Heart right ventricle (tissue), 16 donors: ENCODE data around the gene INTS1. TPM values are rescaled to one million over a fixed set of nuclear protein-coding genes. Genes with fewer than 3 reads are reported as not detected.
A peak's percentile ranks its signal among the peaks of the same experiment; 100 is the strongest.

Experiments used
- ATAC-seq, 8 donors: fragments of 200-7000 bp; cut with Tn5 transposase; one replicate each; pipeline ENCODE4 v1.9.1; 2020; ENCODE audit warnings: mild to moderate bottlenecking in 8 of 8, moderate library complexity in 8 of 8, moderate number of reproducible peaks in 1 of 8
- DNase-seq, 2 donors: peaks; one replicate each; pipeline ENCODE4 v3.0.0-alpha.2; 2020
- H3K27ac ChIP-seq, 10 donors: fragments of 200-600 bp; sonication (generic) in 2 of 10; one replicate each; pipeline versions ENCODE4 v1.5.0 to v1.8.0; 2020 to 2022; ENCODE audit warnings: mild to moderate bottlenecking in 3 of 10
- H3K27me3 ChIP-seq, 7 donors: fragments of 200-600 bp; one replicate each; pipeline ENCODE4 v1.8.0; 2021 to 2022; ENCODE audit warnings: mild to moderate bottlenecking in 2 of 7
- H3K36me3 ChIP-seq, 9 donors: fragments of 200-600 bp; sonication (generic) in 1 of 9; one replicate each; pipeline versions ENCODE4 v1.5.0 to v1.8.0; 2020 to 2022; ENCODE audit warnings: mild to moderate bottlenecking in 2 of 9
- H3K4me1 ChIP-seq, 9 donors: fragments of 200-600 bp; sonication (generic) in 1 of 9; one replicate each; pipeline versions ENCODE4 v1.5.0 to v1.8.0; 2020 to 2022; ENCODE audit warnings: mild to moderate bottlenecking in 4 of 9
- H3K4me3 ChIP-seq, 10 donors: fragments of 200-600 bp; sonication (generic) in 2 of 10; one replicate each; pipeline versions ENCODE4 v1.5.0 to v1.8.0; 2020 to 2022; ENCODE audit warnings: mild to moderate bottlenecking in 7 of 10, moderate library complexity in 2 of 10
- H3K9me3 ChIP-seq, 11 donors: fragments of 200-600 bp in 10 of 11; sonication (generic) in 2 of 11; one replicate each; pipeline versions ENCODE4 v1.5.0 to v1.8.0; 2013 to 2022; ENCODE audit warnings: mild to moderate bottlenecking in 2 of 11, control low read depth in 1 of 11, moderate library complexity in 1 of 11
- WGBS, 2 donors: extraction: QIAGEN DNeasy Blood & Tissue Kit; methylation state at CpG; one replicate each; pipeline ENCODE4 v1.1.7; 2013; ENCODE audit warnings: inconsistent platforms in 1 of 2; 5-methylcytosine and 5-hydroxymethylcytosine counted together
- intact Hi-C, 10 donors: fragments of 100-400 bp; cut with DNase I; formaldehyde crosslinking; loops; one replicate each; pipeline versions ENCODE4 v1.11.1 to v1.14.2; 2022
- polyA plus RNA-seq, 2 donors: library from polyadenylated mRNA; stranded (reverse); fragments of 200-250 nt; gene quantifications; one replicate each; pipeline ENCODE4 v1.2.3, GENCODE V29; 2013
- total RNA-seq, 10 donors: library from RNA; stranded (reverse); fragmentation: NEBNext Ultra II Directional in 3 of 10; extraction: Animal tissue kit (Norgen Biotek cat#: 25700) in 3 of 10; gene quantifications; one replicate each; pipeline versions ENCODE4 v1.2.1 to v1.2.4, GENCODE V29; 2021 to 2023
- TF ChIP-seq, protein P1 (sequence below), 9 donors: fragments of 200-600 bp; sonication (generic) in 2 of 9; IDR thresholded peaks; one replicate each; pipeline versions ENCODE4 v1.5.0 to v1.8.0; 2021 to 2022; ENCODE audit warnings: antibody characterized with exemption in 9 of 9, mild to moderate bottlenecking in 5 of 9, moderate library complexity in 1 of 9
- donor health status: Arrhythmogenic right ventricular cardiomyopathy.
- donor health status: ischemic (EF 13 %, LVEDD 7.1; RV severe dilation, severe dysfunction).
- donor health status: healthy with polysubstance abuse.
- donor health status: DM: no; HTN: yes; CAD: no.
- donor health status: DM: no; HTN: no; CAD: no.
- donor health status: ischemic (EF 25% LVEDD 6.9; RV normal size, moderate dysfunction).
- donor health status: ischemic (EF 25% LVEDD 5.7; RV mildly dilated, moderate dysfunction).
- donor health status: healthy.
- donor health status: DM: yes; HTN: yes; CAD: no.
- donor health status: Ischemic cardiomyopathy.
- donor health status: ischemic (EF 35%, LVEDD 5.7; RV mildly dilated, moderate dysfunction).
- donor health status: nonischemic (EF 11% LVEDD 7.7; RV severe dilation, severe dysfunction).
- donor health status: DM: yes; HTN: yes; CAD: no.
- donor health status: PGD.
- donor health status: ischemic (EF 29% LVEDD 5.4; RV normal size, mild dysfunction).
- donor health status: nonischemic (EF 23%, LVEDD 6.1; RV moderate dilation, normal function).

The INTS1 gene
- total and polyA plus RNA-seq, 12 donors, result 41.5 to 59.4 (median 45.4) TPM

DNA sequence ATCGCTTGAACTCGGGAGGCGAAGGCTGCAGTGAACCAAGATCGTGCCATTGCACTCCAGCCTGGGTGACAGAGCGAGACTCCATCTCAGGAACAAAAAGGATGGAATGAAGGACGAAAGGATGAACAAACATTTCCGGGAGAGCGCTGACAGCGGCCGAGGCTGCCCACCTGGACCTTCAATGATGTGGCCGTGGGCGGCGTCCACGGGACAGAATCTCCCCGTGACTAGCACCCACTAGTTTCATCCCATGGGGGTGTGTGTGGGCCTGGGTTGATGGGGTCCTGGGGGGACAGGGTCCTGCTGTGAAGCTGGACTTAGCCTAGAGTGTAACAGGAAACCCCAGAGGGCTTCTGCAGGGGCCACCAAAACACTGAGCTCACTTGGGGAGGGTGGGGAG, 77.7 kb downstream of the INTS1 start:
- Histone ChIP-seq H3K27me3 (peaks cover 5 to 69% (median 56%) of the 10 kb centered on the region in 7 donors), H3K4me1 (peaks cover 0 to 8% (median 3%) of the 10 kb centered on the region in 9 donors), H3K4me3 (no peak overlapping the region), H3K27ac (no peak overlapping the region), H3K9me3 (no peaks in the 10 kb centered on the region), H3K36me3 (no peaks in the 10 kb centered on the region)
- TF ChIP-seq, protein P1, sequence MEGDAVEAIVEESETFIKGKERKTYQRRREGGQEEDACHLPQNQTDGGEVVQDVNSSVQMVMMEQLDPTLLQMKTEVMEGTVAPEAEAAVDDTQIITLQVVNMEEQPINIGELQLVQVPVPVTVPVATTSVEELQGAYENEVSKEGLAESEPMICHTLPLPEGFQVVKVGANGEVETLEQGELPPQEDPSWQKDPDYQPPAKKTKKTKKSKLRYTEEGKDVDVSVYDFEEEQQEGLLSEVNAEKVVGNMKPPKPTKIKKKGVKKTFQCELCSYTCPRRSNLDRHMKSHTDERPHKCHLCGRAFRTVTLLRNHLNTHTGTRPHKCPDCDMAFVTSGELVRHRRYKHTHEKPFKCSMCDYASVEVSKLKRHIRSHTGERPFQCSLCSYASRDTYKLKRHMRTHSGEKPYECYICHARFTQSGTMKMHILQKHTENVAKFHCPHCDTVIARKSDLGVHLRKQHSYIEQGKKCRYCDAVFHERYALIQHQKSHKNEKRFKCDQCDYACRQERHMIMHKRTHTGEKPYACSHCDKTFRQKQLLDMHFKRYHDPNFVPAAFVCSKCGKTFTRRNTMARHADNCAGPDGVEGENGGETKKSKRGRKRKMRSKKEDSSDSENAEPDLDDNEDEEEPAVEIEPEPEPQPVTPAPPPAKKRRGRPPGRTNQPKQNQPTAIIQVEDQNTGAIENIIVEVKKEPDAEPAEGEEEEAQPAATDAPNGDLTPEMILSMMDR (IDR thresholded peaks at IDR 0.05), result no peak
- no peak for DNase-seq
- intact Hi-C loops, result loop anchor here in 2 of 10 donors (10.0 kb wide), 2 partner anchors 48 to 202 kb away; no protein-coding TSS in a partner anchor
- 82 to 84% methylated on average over 15 of the region's 15 CpGs for WGBS, 2 donors
- no peak for ATAC-seq

DNA sequence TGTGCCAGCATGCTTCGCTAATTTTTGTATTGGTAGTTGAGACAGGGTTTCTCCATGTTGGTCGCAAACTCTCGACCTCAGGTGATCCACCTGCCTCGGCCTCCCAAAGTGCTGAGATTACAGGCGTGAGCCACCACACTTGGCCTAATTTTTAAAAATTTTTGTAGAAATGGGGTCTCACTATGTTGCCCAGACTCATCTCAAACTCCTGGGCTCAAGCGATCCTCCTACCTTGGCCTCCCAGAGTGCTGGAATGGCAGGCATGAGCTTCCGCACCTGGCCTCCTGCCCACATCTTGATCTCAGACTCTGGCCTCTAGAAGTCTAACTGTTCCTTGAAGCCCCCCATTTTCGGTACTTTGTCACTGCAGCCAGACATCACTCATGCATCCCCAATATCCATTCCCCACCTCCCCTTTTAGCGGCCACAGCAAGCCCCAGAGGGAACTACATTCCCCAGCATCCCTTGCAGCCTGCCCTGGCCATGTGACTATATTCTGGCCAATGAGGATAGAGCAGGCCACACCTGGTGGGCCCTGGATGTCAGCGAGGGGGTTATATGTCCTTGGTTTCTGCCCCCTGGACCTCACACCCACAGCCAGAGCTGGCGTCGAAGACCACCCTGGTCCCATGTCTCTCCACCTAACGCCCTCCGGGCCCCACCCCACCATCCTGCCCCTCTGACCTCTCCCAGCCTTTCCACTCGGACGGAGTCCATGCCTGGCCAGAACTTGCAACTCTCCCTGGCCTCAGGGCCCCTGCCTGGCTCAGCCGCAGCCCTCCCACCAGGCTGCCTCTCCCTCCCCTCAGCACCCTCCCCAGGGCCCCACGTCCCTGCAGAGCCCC, 78.7 kb downstream of the INTS1 start:
- Histone ChIP-seq H3K27ac (no peak overlapping the region), H3K27me3 (peaks cover 5 to 68% (median 53%) of the 10 kb centered on the region in 7 donors), H3K36me3 (no peaks in the 10 kb centered on the region), H3K9me3 (no peaks in the 10 kb centered on the region), H3K4me3 (no peak overlapping the region), H3K4me1 (peaks cover 0 to 8% (median 3%) of the 10 kb centered on the region in 9 donors)
- intact Hi-C loops, result loop anchor here in 2 of 10 donors (10.0 kb wide), 2 partner anchors 49 to 201 kb away; no protein-coding TSS in a partner anchor
- WGBS, 2 donors, result 64 to 75% methylated on average over 18 of the region's 18 CpGs
- TF ChIP-seq, protein P1 (IDR thresholded peaks at IDR 0.05), result no peak
- no peak for DNase-seq
- peak in 1 of 8 donors; percentile 22 for ATAC-seq

DNA sequence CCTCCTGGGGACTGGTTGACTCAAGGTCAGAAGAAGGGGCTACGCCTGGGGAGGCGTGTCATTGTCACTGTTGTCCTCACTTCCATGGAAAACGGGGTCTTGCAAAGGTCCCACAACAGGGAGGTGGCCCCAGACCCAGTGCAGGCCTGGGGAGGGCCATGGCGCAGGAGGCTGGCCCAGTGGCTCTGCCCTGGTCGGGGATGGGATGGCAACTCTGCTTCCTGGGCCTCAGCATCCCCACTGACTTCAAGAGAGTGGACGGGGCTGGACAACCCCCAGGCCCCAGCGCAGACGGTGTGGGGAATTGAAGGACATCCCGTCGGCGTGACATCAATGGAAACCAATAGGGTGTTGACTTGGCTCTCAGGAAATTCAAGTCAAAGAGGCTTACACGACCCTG, 80.1 kb downstream of the INTS1 start:
- Histone ChIP-seq H3K4me1 (peaks cover 0 to 8% (median 3%) of the 10 kb centered on the region in 9 donors), H3K9me3 (no peaks in the 10 kb centered on the region), H3K27ac (no peak overlapping the region), H3K27me3 (peaks cover 0 to 62% (median 48%) of the 10 kb centered on the region in 7 donors), H3K4me3 (no peak overlapping the region), H3K36me3 (no peaks in the 10 kb centered on the region)
- DNase-seq, result no peak
- intact Hi-C loops, result loop anchor here in 2 of 10 donors (10.0 kb wide), 2 partner anchors 51 to 199 kb away; no protein-coding TSS in a partner anchor
- 76 to 78% methylated on average over 12 of the region's 12 CpGs for WGBS, 2 donors
- TF ChIP-seq, protein P1 (IDR thresholded peaks at IDR 0.05), result no peak
- no peak for ATAC-seq

DNA sequence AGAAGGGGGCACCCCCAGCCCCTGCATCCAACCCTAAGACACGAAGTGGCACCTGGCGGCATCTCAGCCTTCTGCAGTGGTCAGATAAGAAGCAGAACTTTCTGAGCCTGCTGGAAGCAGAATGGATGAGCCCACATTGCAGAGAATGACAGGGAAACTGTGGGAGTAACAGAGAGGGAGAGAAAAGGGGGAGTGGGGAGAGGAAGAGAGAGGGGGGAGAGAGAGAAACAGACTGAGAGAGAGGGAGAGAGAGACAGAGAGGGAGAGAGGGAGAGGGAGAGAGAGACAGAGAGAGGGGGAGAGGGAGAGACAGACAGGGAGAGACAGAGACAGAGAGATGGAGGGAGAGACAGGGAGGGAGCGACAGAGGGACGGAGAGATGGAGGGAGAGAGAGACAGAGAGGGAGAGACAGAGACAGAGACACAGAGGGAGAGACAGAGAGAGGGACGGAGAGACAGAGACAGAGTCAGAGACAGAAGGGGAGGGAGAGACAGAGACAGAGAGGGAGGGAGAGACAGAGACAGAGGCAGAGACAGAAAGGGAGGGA, 80.9 kb downstream of the INTS1 start:
- DNase-seq (no peak), ATAC-seq (no peak)
- Histone ChIP-seq H3K27ac (no peak overlapping the region), H3K4me1 (peaks cover 0 to 8% (median 3%) of the 10 kb centered on the region in 9 donors), H3K27me3 (peaks cover 0 to 64% (median 50%) of the 10 kb centered on the region in 7 donors), H3K4me3 (no peak overlapping the region), H3K9me3 (no peaks in the 10 kb centered on the region), H3K36me3 (no peaks in the 10 kb centered on the region)
- WGBS, 2 donors, result 61 to 63% methylated on average over 5 of the region's 5 CpGs
- TF ChIP-seq, protein P1 (IDR thresholded peaks at IDR 0.05), result no peak
- intact Hi-C loops, result loop anchor here in 2 of 10 donors (10.0 kb wide), 2 partner anchors 51 to 199 kb away; no protein-coding TSS in a partner anchor
